Fibroblast of upper back skin (primary cell): Measurements from ENCODE around the gene RAI14.
A peak's percentile ranks its signal among the peaks of the same experiment; 100 is the strongest.

Experiments
- DNase-seq: peaks from one replicate; pipeline ENCODE4 v3.0.0-alpha.2; 2013

Gene RAI14

GRCh38 chr5:34680896-34681295, 24.8 kb downstream of the RAI14 start:
- no peak for DNase-seq

GRCh38 chr5:34682926-34683623, 26.9 kb downstream of the RAI14 start:
- peak; percentile 51 for DNase-seq

DNA sequence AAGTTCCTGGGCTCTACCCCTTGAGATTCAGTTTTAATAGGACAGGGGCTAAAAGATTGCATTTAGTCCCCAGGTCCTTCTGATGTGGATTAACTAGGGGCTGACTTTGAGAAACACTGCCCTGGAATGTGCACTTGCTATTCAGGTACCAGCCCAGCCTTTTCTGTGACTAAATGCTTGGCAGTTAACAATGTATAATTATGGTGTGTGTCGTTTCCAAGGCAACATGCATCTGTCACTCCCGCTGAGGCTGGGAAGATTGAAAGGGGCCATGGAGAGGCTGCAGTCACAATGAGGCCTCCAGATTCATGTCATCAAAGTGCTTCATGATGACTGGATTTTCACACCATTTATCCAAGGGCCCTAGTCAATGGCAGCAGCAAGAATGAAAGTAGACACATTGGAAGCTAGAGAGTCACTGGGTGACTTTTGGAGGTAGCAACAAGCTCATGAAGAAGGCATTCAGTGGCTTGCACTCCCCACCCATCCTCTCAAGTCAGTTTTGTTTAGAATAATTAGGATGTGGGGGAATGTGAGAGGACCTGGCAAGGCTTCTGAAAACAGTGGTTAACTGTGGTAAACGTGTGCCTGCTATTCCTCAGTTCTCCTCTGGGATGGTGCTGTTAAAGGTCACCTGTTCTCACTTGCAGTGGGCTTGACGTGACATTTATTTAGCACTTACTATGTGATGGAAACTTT, 28.3 kb downstream of the RAI14 start:
- DNase-seq, result peak; percentile 70

- no peak for DNase-seq
Observed at GRCh38 chr5:34684980-34685352, 28.8 kb downstream of the RAI14 start.

GRCh38 chr5:34685485-34686165, 29.5 kb downstream of the RAI14 start:
- peak; percentile 69 for DNase-seq

DNA sequence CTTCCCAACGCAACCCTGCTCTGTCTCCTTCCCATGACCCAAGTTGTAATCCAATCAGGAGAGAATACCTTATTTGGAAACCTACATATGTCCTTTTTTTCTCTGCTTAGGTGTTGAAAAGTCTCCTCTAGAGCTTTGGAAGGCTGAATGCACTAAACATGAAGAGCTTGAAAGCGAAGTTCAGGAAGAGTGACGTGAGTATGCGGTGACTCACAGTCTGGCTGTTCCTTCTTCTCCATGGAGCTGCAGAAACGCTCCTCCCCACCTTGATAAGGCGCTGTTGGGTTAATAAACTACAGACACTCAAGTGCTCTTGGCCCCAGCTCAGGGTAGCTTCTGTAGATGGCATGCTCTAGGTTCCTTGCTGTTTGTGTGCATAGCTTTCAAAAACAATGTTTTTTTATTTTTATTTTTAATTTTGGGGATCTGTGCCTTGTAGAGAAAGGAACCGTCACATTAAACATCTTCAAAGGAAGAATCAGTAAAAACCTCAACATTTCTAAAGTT, 30.7 kb downstream of the RAI14 start:
- peak; percentile 98 for DNase-seq

DNA sequence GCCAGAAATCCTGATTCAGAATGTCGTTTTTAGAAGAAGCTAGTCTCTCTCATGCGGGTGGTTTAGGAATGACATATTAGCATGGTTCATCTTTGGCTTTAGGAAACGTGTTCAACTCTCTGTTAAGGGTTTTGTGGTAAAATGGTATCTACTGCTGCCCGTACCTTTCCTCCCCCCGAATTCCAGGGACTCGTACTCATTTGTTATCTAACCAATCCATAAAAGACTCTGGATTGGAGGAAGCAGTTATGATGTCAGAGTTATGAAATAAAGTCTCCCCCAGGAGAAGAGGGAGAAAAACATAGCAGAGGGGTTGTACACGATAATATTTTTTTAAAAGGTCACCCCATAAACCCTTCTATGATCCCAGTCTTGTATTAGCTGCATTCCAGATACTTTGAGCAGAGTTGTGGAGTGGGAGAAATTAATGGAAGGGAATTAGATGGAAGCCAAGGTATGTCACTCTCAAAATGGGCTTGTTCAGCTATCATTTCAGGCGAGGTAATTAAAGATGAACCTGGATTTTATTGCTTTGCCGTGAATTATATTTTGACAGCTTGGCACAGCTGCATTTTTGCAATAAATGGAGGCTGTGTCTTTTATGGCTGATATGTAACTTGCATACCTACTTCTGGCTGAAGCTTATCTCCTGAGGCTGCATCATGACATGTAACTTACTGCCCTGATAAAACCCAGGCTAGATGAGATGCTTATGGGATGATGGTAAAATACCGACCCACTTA, 31.3 kb downstream of the RAI14 start:
- peak; percentile 95 for DNase-seq

- peak; percentile 58 for DNase-seq
Observed at GRCh38 chr5:34688015-34688810, 32.1 kb downstream of the RAI14 start.

GRCh38 chr5:34690301-34690700, 34.2 kb downstream of the RAI14 start:
- no peak for DNase-seq

- no peak for DNase-seq
Observed at GRCh38 chr5:34690898-34691297, 34.8 kb downstream of the RAI14 start.

DNA sequence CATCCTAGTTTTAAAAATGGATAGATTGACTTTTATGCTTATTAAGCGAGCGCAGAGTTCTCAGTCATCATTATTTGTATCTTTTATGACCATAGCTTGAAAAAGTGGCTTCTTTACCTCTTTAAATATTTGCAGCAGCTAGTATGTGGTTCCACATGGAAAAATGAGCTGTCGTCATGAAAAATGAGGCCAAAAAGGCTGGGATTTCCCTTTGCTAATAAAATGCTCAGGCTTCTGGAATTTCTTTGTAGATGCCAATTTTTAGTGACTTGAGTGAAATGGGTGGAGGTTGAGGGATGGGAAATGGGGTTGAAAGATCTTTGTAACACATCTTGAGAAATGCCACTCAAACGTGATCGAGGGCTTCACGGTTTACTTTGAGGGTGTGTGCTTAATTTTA, 35.2 kb downstream of the RAI14 start:
- DNase-seq, result peak; percentile 87

- no peak for DNase-seq
Observed at GRCh38 chr5:34692786-34693185, 36.7 kb downstream of the RAI14 start.

DNA sequence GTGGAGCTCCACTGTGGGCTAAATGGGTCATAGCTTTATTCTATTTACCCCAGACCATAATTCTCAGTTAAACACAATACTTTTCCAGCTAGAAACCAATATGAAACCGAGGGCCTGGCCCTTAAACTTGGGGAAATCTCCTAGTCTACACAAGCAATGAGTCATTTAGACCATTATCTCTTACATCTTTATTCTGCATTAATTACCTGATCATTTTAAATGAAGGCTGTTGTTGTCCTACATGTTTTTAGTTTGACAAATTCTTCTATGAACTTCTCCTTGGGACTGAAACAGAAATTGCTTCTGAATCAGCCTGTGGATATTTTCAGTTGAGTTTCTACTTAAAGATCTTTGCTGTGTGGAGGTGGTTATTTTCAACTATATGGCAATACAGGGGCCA, 37.9 kb downstream of the RAI14 start:
- no peak for DNase-seq

DNA sequence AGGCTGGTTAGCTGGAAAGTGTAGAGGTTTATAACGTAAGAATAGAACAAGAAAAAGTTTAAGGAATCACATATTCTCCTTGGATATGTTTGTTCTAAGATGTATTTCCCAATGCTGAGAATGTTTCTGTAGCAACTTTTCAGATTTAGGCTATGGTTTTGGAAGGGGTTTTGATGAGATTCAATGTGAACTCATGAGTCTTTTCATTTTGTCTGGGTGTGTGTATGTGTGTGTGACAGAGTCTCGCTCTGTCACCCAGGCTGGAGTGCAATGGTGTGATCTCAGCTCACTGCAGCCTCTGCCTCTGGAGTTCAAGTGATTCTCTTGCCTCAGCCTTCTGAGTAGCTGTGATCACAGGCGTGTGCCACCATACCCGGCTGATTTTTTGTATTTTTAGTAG, 38.6 kb downstream of the RAI14 start:
- DNase-seq, result no peak

- DNase-seq, result no peak
Observed at GRCh38 chr5:34695275-34696027, 39.3 kb downstream of the RAI14 start.

DNA sequence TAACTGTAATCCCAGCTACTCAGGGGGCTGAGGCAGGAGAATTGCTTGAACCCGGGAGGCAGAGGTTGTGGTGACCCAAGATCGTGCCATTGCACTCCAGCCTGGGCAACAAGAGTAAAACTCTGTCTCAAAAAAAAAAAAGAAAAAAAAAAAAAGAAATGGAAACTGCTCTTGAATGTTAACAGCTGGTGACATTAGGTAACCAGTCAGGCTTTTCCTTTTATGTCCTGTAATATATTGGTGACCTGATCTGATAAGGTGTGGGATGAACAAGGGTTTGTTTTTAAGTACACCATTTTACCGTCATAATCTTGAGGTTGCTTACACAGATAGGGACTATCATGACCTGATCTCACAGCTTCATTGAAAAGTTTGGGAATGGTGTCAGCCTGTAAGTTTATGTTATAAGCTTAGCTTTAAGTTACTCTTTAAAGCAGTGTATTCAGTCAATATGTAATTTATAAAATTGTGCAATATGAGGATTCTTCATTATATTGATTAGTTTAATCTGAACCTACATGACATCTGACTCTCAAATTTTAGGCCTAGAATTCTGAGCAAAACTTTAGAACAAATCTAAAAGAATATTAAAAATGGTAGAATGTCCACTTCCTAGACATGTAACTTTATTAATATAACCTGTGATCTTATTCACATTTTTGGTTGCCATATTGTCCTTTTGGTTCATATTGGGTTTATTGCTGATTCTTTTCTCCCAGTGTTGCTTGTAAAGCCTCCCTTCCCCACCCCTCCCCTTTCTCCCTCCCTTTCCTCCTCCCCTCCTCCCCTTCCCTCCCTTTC, 41.4 kb downstream of the RAI14 start:
- no peak for DNase-seq

DNA sequence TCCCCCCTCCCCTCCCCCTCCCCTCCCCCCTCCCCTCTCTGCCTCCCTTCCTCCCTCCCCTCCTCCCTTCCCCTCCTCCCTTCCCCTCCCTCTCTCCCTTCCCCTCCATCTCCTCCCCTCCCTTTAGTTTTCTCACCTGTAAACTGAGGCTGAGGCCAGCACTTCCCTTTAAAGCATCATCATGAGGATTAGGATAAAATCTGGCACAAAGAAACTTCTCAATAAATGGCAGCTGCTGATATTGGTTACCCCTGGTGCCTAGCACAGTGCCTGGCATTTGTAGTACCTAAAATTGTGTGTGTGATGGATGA, 41.9 kb downstream of the RAI14 start:
- no peak for DNase-seq

DNA sequence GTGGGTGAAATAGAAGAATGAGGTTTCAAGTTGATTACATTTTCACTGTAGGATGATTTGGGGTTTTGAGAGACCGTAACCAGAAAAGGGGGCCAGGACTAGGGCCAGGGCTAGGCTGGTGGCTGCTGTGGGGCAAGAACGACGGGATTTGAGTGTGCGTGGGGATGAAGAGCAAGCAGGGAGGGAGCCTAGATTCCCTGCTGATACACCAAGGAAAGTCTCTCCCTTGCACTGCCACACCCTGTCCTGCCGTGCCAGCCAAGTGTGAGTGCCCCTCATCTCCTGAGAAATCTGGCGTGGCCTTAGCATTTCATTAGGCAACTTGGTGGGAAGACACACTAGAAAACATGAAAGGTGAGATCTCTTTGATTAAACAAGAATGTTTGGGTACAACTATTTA, 42.6 kb downstream of the RAI14 start:
- no peak for DNase-seq

- DNase-seq, result no peak
Observed at GRCh38 chr5:34699155-34700077, 43.3 kb downstream of the RAI14 start.

GRCh38 chr5:34700078-34700452, 43.9 kb downstream of the RAI14 start:
- no peak for DNase-seq
